ENCODE results near the gene NRG3. TPM values are rescaled to one million over a fixed set of nuclear protein-coding genes. Genes with fewer than 3 reads are reported as not detected.

The NRG3 gene
- total RNA-seq, 1 donor from 2014 or later: 3.2 TPM

- no peak for DNase-seq
These were observed 346.7 kb downstream of the NRG3 start for GRCh38 chr10:82221601-82222149.

DNA sequence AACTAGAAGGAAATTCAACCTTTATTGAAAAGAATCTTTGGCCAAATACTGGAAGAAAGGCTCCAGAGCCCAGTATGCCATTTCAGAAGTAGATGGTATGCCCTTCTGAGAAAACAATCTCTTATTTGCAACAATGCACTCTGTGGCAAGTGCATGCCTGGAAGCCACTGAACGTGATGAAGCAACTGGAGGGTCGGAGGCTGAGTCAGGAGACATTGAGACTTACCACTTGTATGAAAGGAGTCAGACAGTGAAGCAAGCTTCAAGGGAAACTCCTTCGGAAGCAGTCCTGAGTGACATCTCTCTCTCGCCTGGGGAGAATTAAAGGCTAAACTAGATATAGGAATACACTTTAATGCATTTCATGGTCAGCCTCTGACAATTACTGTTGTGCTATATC lies 353.7 kb downstream of the NRG3 start:
- no peak for DNase-seq

DNA sequence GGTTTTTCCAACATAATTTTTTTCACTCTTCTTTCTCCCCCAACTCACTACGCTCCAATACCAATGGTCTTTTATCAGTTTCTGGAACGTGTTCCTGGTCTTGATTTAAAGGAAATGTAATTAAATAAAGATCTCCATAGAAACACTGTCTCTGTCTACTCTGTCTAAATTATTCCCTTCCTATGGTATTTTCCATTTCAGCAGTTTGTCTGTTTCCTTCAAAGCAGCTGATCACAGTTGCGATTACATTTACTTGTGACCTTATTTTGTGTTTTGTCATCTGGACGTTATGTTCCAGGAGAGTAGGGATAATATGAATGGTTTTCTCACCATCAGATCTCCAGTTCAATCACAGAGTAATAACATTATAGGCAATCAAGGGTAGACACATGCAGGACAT lies 359.2 kb downstream of the NRG3 start:
- no peak for DNase-seq

GRCh38 chr10:82236084-82236731 lies 361.2 kb downstream of the NRG3 start:
- DNase-seq: no peak

- no peak for DNase-seq
These were observed 363.3 kb downstream of the NRG3 start for GRCh38 chr10:82238291-82238690.

DNA sequence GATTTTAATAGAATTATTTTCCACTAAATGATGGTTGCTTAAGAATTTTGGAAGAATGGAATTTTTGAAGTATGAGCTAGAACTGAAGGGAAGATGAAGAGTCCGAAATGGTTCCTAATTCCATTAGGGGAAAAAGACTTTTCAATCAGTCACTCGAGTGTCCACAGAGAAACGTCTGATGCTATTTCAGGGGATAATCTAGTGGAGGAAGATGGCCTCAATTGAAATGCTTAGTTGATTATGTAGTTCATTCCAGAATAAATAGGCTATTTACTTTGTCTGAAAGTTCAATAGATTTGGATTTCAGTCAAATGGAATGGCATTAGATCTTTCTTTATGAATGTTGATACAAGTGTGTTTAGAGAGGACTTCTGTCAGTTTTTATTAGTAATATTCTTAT lies 365.4 kb downstream of the NRG3 start:
- no peak for DNase-seq

DNA sequence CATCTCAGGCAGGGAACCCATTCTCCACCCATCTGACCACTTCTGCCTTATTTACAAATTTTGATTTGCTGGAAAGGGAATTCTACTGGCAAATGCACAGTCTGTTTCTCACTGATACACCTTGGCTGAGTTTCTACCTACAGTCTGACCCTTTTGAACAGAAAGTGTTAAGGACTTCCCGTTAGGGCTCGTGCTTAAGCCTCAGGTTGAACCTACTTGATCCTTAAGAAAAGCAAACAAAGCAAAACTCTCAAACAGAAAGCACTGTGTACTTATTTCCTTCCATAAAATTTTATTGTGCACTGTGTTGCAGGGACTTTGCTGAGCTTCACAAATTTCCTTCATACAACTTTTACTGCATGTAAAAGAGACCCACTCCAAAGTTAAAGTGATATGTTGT lies 367.8 kb downstream of the NRG3 start:
- no peak for DNase-seq

- DNase-seq: no peak
These were observed 370.2 kb downstream of the NRG3 start for GRCh38 chr10:82245157-82245556.

DNA sequence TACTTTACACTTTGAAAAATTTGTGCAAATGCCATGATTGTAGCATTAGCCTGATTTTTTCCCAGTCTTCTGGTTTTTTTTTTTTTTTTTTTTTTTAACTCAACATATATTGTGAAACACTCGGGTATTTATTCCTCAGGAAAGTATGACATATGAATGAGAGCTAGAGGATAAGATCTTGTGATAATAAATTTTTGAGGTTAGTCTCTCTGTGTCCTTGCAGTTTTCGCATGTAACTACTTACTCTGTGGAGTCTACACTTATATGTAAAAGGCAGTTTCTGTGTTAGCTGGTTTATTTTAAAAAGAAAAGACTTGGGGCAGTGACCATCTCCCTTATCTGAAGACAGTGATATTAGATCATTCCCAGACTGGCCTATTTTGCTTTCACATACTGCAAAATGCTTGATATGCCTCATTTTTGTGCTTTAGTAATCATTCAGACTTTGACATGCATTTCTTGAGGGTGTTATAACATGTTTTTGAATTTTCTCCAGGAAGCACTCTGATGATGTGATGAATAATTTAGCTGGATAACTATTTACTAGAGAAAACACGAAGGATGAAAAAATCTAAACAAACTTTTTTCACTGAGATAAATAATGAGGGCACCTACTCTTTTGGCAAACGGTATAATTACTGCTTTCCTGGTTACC lies 371.0 kb downstream of the NRG3 start:
- DNase-seq: no peak

- no peak for DNase-seq
These were observed 374.1 kb downstream of the NRG3 start for GRCh38 chr10:82249141-82249540.

GRCh38 chr10:82251222-82251906 lies 376.4 kb downstream of the NRG3 start:
- DNase-seq: no peak

GRCh38 chr10:82252081-82252480 lies 377.1 kb downstream of the NRG3 start:
- no peak for DNase-seq

- no peak for DNase-seq
These were observed 379.2 kb downstream of the NRG3 start for GRCh38 chr10:82254237-82254636.

DNA sequence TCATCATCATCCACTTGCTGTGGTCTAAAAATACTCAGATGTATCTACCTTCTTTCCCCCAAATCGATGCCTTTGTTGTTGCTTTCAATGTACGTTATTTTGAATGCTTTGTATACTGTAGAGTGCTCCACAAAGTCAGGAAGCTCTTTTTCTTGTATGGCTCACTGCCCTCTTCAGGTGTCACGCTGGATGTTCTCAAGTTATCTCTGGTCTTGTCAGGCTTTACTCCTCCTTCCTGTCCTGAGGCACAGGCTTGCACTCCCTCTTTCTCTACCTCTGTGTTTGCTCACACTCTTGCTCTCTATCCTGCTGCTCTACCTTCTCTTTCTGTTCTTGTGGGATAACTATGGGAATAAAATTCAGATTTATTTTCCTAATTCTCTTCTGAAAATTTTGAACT lies 381.3 kb downstream of the NRG3 start:
- DNase-seq: no peak

DNA sequence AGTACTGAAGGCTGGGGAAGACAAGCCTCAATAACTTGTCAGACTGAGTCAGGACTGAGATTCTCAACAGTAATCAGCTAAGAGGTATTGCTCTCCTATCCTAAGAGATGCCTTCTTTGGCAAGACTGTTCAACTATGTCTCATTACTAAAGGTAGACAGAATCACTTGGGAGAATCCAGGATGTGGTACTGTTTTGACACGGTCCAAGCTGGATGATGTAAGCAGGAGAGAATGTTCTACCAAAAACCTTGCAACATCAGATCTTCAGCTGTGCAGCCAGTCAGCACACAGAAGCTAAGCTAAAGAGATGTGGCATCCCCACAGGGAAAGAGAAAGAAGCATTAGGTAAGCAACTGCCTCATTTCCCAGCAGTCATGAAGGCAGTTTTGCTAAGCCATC lies 391.4 kb downstream of the NRG3 start:
- DNase-seq: no peak

- DNase-seq: no peak
These were observed 392.0 kb downstream of the NRG3 start for GRCh38 chr10:82267014-82267413.

DNA sequence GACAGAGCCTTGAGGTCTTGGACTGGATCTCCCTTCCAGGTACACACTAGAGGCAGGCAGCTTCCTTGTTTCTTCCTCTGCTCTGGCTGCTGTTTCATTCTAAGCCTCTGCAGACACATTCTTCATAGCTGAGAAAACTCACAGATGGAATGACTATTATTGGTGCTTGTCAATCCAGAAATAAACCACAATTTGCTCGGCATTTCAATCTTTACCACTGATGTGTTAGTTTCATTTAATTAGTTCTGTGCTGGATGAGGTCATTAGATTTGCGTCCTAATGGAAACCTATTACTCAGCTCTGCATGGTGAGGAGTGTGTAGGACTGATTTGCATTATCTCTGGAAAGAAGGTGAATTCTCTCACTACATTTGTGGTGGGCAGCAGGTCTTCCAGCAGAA lies 392.5 kb downstream of the NRG3 start:
- DNase-seq: no peak

GRCh38 chr10:82267960-82268359 lies 393.0 kb downstream of the NRG3 start:
- no peak for DNase-seq

DNA sequence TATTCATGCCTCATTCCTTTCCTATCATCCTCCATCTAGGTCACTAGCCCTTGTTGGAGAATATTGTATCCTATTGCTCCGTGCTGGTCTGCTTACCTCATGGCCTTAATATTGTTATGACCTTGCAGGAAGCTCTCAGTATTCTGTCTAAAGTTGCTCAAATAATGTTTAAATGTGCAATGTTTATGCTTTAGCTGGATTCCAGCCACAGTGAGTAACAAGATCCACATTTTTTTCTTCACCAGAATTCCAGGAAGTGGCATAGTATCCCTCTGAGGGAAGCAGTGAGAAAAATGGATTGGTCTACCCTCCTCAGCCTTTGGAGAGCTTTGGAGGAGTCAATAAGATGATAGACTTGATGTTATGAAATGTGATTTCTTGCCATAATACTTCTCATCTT lies 402.6 kb downstream of the NRG3 start:
- no peak for DNase-seq

GRCh38 chr10:82278401-82279182 lies 403.6 kb downstream of the NRG3 start:
- no peak for DNase-seq

DNA sequence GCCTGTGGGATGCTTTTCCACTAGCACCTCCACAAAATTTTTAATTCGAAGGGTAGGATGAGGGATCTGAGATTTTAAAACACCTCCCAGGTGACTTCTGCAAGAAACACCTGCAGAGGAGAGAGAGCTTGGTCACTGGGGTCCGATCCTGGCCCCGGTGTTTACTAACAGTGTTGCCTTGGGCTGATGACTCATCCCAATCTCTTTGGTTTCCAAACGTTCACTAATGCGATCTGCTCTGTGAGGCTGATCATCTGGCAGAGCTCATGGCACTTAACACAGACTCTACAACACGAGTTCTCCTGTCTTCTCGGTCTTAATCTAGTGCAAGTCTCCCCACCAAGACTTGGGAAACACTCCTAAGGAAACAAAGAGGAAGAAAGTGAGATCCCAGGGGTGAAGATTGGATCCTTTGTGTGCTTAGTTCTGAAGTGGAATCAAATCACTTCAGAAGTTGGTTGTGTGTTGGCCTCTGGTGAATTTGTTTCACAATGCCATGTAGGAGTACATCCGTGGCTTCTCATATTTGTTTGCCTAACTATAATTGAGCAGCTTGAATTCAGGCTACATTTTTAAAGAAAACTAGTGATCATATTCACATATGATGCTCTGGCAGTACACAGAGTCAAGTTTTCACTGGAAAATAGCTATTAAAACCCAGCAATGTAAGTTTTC lies 407.9 kb downstream of the NRG3 start:
- no peak for DNase-seq

GRCh38 chr10:82284180-82284579 lies 409.2 kb downstream of the NRG3 start:
- no peak for DNase-seq
